Measurements from ENCODE around the gene RBX1.
"Not testable (repeated sequence)": the region's sequence is repeated elsewhere in the genome, so short reads cannot be mapped to it uniquely, and the experiment has no call there.

Gene RBX1

GRCh38 chr22:41001722-41002122 is 50.5 kb downstream of the RBX1 start:
- Histone ChIP-seq H3K4me3 (IDR thresholded peaks at IDR 0.05; ENCODE audit: insufficient read depth, low read depth, low read length) (no peak overlapping the region), H3K27ac (no peak overlapping the region), H2AFZ (ENCODE audit: low read depth) (no peak overlapping the region), H3K27me3 (ENCODE audit: insufficient read depth, low read depth) (no peaks in the 10 kb centered on the region), H4K20me1 (ENCODE audit: insufficient read depth) (no peaks in the 10 kb centered on the region), H3K4me1 (ENCODE audit: low read depth, poor library complexity, severe bottlenecking) (no peaks in the 10 kb centered on the region), H3K79me2 (ENCODE audit: insufficient read depth, low read depth) (no peaks in the 10 kb centered on the region), H3K9ac (no peak overlapping the region), H3K4me2 (no peak overlapping the region), H3K36me3 (ENCODE audit: insufficient read depth) (no peaks in the 10 kb centered on the region)
- TF ChIP-seq CTCF (conservative IDR thresholded peaks at IDR 0.05; ENCODE audit: low read depth, low read length), result no peak

- not testable (repeated sequence) for H3K4me3 ChIP-seq (IDR thresholded peaks at IDR 0.05; ENCODE audit: insufficient read depth, low read depth, low read length); H3K4me1 ChIP-seq (ENCODE audit: low read depth, poor library complexity, severe bottlenecking); H3K36me3 ChIP-seq (ENCODE audit: insufficient read depth); H4K20me1 ChIP-seq (ENCODE audit: insufficient read depth); H3K4me2 ChIP-seq; H3K27ac ChIP-seq; H3K79me2 ChIP-seq (ENCODE audit: insufficient read depth, low read depth); H3K9ac ChIP-seq; H2AFZ ChIP-seq (ENCODE audit: low read depth); H3K27me3 ChIP-seq (ENCODE audit: insufficient read depth, low read depth)
Measured at GRCh38 chr22:41002386-41002785, 51.2 kb downstream of the RBX1 start.

GRCh38 chr22:41003066-41003465 is 51.9 kb downstream of the RBX1 start:
- Histone ChIP-seq H3K4me3 (IDR thresholded peaks at IDR 0.05; ENCODE audit: insufficient read depth, low read depth, low read length) (no peak overlapping the region), H3K36me3 (ENCODE audit: insufficient read depth) (no peaks in the 10 kb centered on the region), H3K27ac (no peak overlapping the region), H3K4me1 (ENCODE audit: low read depth, poor library complexity, severe bottlenecking) (no peaks in the 10 kb centered on the region), H3K79me2 (ENCODE audit: insufficient read depth, low read depth) (no peaks in the 10 kb centered on the region), H2AFZ (ENCODE audit: low read depth) (no peak overlapping the region), H3K9ac (no peak overlapping the region), H3K27me3 (ENCODE audit: insufficient read depth, low read depth) (no peaks in the 10 kb centered on the region), H4K20me1 (ENCODE audit: insufficient read depth) (no peaks in the 10 kb centered on the region), H3K4me2 (no peak overlapping the region)
- TF ChIP-seq CTCF (conservative IDR thresholded peaks at IDR 0.05; ENCODE audit: low read depth, low read length), result no peak

- H3K27ac ChIP-seq, result no peak overlapping the region
- TF ChIP-seq CTCF (conservative IDR thresholded peaks at IDR 0.05; ENCODE audit: low read depth, low read length), result no peak
- no peak overlapping the region for H3K9ac ChIP-seq
- H3K4me3 ChIP-seq (IDR thresholded peaks at IDR 0.05; ENCODE audit: insufficient read depth, low read depth, low read length), result no peak overlapping the region
- H3K36me3 ChIP-seq (ENCODE audit: insufficient read depth), result no peaks in the 10 kb centered on the region
- no peaks in the 10 kb centered on the region for H4K20me1 ChIP-seq (ENCODE audit: insufficient read depth)
- H3K79me2 ChIP-seq (ENCODE audit: insufficient read depth, low read depth), result no peaks in the 10 kb centered on the region
- H3K4me1 ChIP-seq (ENCODE audit: low read depth, poor library complexity, severe bottlenecking), result no peaks in the 10 kb centered on the region
- no peak overlapping the region for H2AFZ ChIP-seq (ENCODE audit: low read depth)
- H3K4me2 ChIP-seq, result no peak overlapping the region
- no peaks in the 10 kb centered on the region for H3K27me3 ChIP-seq (ENCODE audit: insufficient read depth, low read depth)
Measured at GRCh38 chr22:41003976-41004375, 52.8 kb downstream of the RBX1 start.

- Histone ChIP-seq H3K36me3 (ENCODE audit: insufficient read depth) (no peaks in the 10 kb centered on the region), H3K9ac (no peak overlapping the region), H3K4me2 (no peak overlapping the region), H3K4me1 (ENCODE audit: low read depth, poor library complexity, severe bottlenecking) (no peaks in the 10 kb centered on the region), H3K27ac (no peak overlapping the region), H3K4me3 (IDR thresholded peaks at IDR 0.05; ENCODE audit: insufficient read depth, low read depth, low read length) (no peak overlapping the region), H3K79me2 (ENCODE audit: insufficient read depth, low read depth) (no peaks in the 10 kb centered on the region), H4K20me1 (ENCODE audit: insufficient read depth) (no peaks in the 10 kb centered on the region), H3K27me3 (ENCODE audit: insufficient read depth, low read depth) (no peaks in the 10 kb centered on the region), H2AFZ (ENCODE audit: low read depth) (no peak overlapping the region; the same call in 1 of the 2 replicates)
- TF ChIP-seq CTCF (conservative IDR thresholded peaks at IDR 0.05; ENCODE audit: low read depth, low read length), result no peak
Measured at GRCh38 chr22:41009222-41009948, 58.2 kb downstream of the RBX1 start.
